Measurements from ENCODE around the gene PRSS50. TPM values are rescaled to one million over a fixed set of nuclear protein-coding genes. Genes with fewer than 3 reads are reported as not detected.
"Not testable (repeated sequence)": the region's sequence is repeated elsewhere in the genome, so short reads cannot be mapped to it uniquely, and the experiment has no call there.

PRSS50 gene
- total RNA-seq, 2 donors from 2014 or later, result 1.2 to 4.4 TPM

DNA sequence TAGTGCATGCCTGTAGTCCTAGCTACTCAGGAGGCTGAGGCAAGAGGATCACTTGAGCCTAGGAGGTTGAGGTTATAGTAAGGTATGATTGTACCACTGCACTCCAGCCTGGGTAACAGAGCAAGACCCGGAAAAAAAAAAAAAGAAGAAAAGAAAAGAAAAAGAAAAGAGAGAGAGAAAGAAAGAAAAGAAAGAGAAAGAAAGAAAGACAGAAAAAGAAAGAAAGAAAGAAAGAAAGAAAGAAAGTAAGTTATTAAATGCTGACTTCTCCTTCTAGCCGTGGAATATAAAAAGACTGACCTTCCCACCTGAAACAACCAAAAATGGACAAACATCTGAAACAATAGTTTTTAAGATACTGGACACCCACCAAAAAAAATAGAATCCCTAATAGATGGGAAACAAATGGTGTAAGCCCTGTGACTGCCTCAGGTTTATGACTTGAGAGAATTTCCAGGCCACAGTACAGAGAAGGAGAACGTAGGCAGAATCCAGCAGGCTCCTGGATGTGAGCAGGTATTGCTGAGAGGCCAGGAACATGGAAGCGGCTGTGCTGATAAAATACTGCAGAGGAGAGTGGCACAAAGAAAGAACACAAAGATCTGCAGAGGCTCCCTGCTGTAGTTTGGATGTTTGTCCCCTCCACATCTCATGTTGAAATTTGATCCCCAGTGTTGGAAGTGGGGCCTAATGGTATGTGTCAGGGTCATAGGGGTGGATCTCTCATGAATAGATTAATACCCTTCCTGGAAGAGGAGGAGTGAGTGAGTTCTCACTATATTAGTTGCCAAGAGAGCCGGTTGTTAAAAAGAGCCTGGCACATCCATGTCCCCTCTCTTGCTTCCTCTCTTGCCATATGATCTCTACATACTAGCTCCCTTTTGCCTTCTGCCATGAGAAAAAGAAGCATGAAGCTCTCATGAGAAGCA, 41.8 kb upstream of the PRSS50 start:
- H3K4me1 ChIP-seq (ENCODE audit: control insufficient read depth, insufficient read depth, low read length), result no peaks in the 10 kb centered on the region
- no peak overlapping the region for H3K4me3 Mint-ChIP-seq
- H3K4me3 ChIP-seq (ENCODE audit: low read length), result no peak overlapping the region
- H3K4me1 Mint-ChIP-seq, result peaks cover 6% of the 10 kb centered on the region
- DNase-seq, result no peak
- H3K27me3 Mint-ChIP-seq (ENCODE audit: insufficient read depth), result no peaks in the 10 kb centered on the region
- peaks cover 14% of the 10 kb centered on the region for H3K9me3 ChIP-seq (ENCODE audit: control insufficient read depth, low read length)
- H3K27ac Mint-ChIP-seq, result peak overlapping the region; percentile 6
- TF ChIP-seq CTCF (conservative IDR thresholded peaks at IDR 0.05), result no peak
- H3K9ac ChIP-seq (ENCODE audit: extremely low read depth, low read length, poor library complexity, severe bottlenecking), result no peak overlapping the region
- H3K36me3 ChIP-seq (ENCODE audit: control insufficient read depth, insufficient read depth, low read length), result no peaks in the 10 kb centered on the region
- no peaks in the 10 kb centered on the region for H3K27me3 ChIP-seq (ENCODE audit: control insufficient read depth, insufficient read depth, low read length, poor library complexity, severe bottlenecking)
- no peaks in the 10 kb centered on the region for H3K36me3 Mint-ChIP-seq (ENCODE audit: low read depth)
- H3K27ac ChIP-seq (ENCODE audit: low read depth, low read length), result peak overlapping the region; percentile 44
- 60 to 87% methylated on average over 5 of the region's 5 CpGs for WGBS, 2 experiments (ENCODE audit: insufficient coverage in 1 of 2, insufficient read length in 1 of 2)
- peaks cover 15% of the 10 kb centered on the region for H3K9me3 Mint-ChIP-seq

GRCh38 chr3:46756642-46757041, 39.0 kb upstream of the PRSS50 start:
- Histone ChIP-seq H3K9me3 (ENCODE audit: control insufficient read depth, low read length) (no peaks in the 10 kb centered on the region), H3K27ac (ENCODE audit: low read depth, low read length) (no peak overlapping the region), H3K36me3 (ENCODE audit: control insufficient read depth, insufficient read depth, low read length) (no peaks in the 10 kb centered on the region), H3K4me3 (ENCODE audit: low read length) (no peak overlapping the region), H3K27me3 (ENCODE audit: control insufficient read depth, insufficient read depth, low read length, poor library complexity, severe bottlenecking) (no peaks in the 10 kb centered on the region), H3K4me1 (ENCODE audit: control insufficient read depth, insufficient read depth, low read length) (no peaks in the 10 kb centered on the region), H3K9ac (ENCODE audit: extremely low read depth, low read length, poor library complexity, severe bottlenecking) (no peak overlapping the region)
- no peak for TF ChIP-seq CTCF (conservative IDR thresholded peaks at IDR 0.05)
- WGBS, 2 experiments (ENCODE audit: insufficient coverage in 1 of 2, insufficient read length in 1 of 2), result 96 to 98% methylated on average over 20 to 31 of the region's 31 CpGs
- H3K4me1 Mint-ChIP-seq, result peaks cover 6% of the 10 kb centered on the region
- H3K4me3 Mint-ChIP-seq, result no peak overlapping the region
- H3K27me3 Mint-ChIP-seq (ENCODE audit: insufficient read depth), result no peaks in the 10 kb centered on the region
- H3K36me3 Mint-ChIP-seq (ENCODE audit: low read depth), result no peaks in the 10 kb centered on the region
- DNase-seq, result no peak
- H3K27ac Mint-ChIP-seq, result no peak overlapping the region
- no peaks in the 10 kb centered on the region for H3K9me3 Mint-ChIP-seq

- WGBS, 2 experiments (ENCODE audit: insufficient coverage in 1 of 2, insufficient read length in 1 of 2), result 95% methylated on average over 6 of the region's 6 CpGs; no CpG with 5 or more reads in 1 of the 2 experiments
- H3K4me1 Mint-ChIP-seq, result peaks cover 6% of the 10 kb centered on the region
- TF ChIP-seq CTCF (conservative IDR thresholded peaks at IDR 0.05), result no peak
- H3K4me1 ChIP-seq (ENCODE audit: control insufficient read depth, insufficient read depth, low read length), result no peaks in the 10 kb centered on the region
- no peaks in the 10 kb centered on the region for H3K27me3 Mint-ChIP-seq (ENCODE audit: insufficient read depth)
- H3K9me3 ChIP-seq (ENCODE audit: control insufficient read depth, low read length), result no peaks in the 10 kb centered on the region
- DNase-seq, result no peak
- H3K4me3 Mint-ChIP-seq, result no peak overlapping the region
- no peaks in the 10 kb centered on the region for H3K9me3 Mint-ChIP-seq
- H3K27ac ChIP-seq (ENCODE audit: low read depth, low read length), result no peak overlapping the region
- H3K27ac Mint-ChIP-seq, result no peak overlapping the region
- H3K9ac ChIP-seq (ENCODE audit: extremely low read depth, low read length, poor library complexity, severe bottlenecking), result no peak overlapping the region
- no peak overlapping the region for H3K4me3 ChIP-seq (ENCODE audit: low read length)
- H3K36me3 Mint-ChIP-seq (ENCODE audit: low read depth), result no peaks in the 10 kb centered on the region
- H3K27me3 ChIP-seq (ENCODE audit: control insufficient read depth, insufficient read depth, low read length, poor library complexity, severe bottlenecking), result no peaks in the 10 kb centered on the region
- no peaks in the 10 kb centered on the region for H3K36me3 ChIP-seq (ENCODE audit: control insufficient read depth, insufficient read depth, low read length)
Measured at GRCh38 chr3:46755646-46756045, 38.0 kb upstream of the PRSS50 start.

- not testable (repeated sequence) for H3K4me1 Mint-ChIP-seq; H3K36me3 Mint-ChIP-seq (ENCODE audit: low read depth); H3K27me3 Mint-ChIP-seq (ENCODE audit: insufficient read depth); H3K4me3 ChIP-seq (ENCODE audit: low read length); H3K9me3 Mint-ChIP-seq; DNase-seq; H3K27ac ChIP-seq (ENCODE audit: low read depth, low read length); H3K4me3 Mint-ChIP-seq; H3K36me3 ChIP-seq (ENCODE audit: control insufficient read depth, insufficient read depth, low read length); H3K27me3 ChIP-seq (ENCODE audit: control insufficient read depth, insufficient read depth, low read length, poor library complexity, severe bottlenecking); H3K9ac ChIP-seq (ENCODE audit: extremely low read depth, low read length, poor library complexity, severe bottlenecking); H3K4me1 ChIP-seq (ENCODE audit: control insufficient read depth, insufficient read depth, low read length); H3K27ac Mint-ChIP-seq; H3K9me3 ChIP-seq (ENCODE audit: control insufficient read depth, low read length)
- WGBS, 2 experiments (ENCODE audit: insufficient coverage in 1 of 2, insufficient read length in 1 of 2), result 91 to 92% methylated on average over 6 of the region's 6 CpGs
Measured at GRCh38 chr3:46753127-46753526, 35.5 kb upstream of the PRSS50 start.

Measured in endodermal cell (in vitro differentiated cells).